Retinal pigment epithelial cell (primary cell): ENCODE measurements around the gene SS18L1.

Source experiments
- DNase-seq: peaks from one replicate; pipeline ENCODE4 v3.0.0-alpha.2; 2010; ENCODE audit warnings: low read depth
- H3K4me3 ChIP-seq: 2 replicates; pipeline ENCODE4 v1.5.1; 2011; ENCODE audit warnings: mild to moderate bottlenecking, low read length, control low read depth, moderate library complexity
- CTCF ChIP-seq: conservative IDR thresholded peaks from 2 replicates; pipeline ENCODE4 v1.5.1; 2011; ENCODE audit warnings: low read depth, low read length, control low read depth, inconsistent platforms

SS18L1 gene

GRCh38 chr20:62128502-62128901, 15.1 kb upstream of the SS18L1 start:
- no peak overlapping the region for H3K4me3 ChIP-seq
- TF ChIP-seq CTCF = no peak
- DNase-seq = no peak

GRCh38 chr20:62129731-62130531, 13.6 kb upstream of the SS18L1 start:
- no peak for DNase-seq
- H3K4me3 ChIP-seq = no peak overlapping the region
- no peak for TF ChIP-seq CTCF

- H3K4me3 ChIP-seq = no peak overlapping the region
- TF ChIP-seq CTCF = no peak
- no peak for DNase-seq
These were observed 11.8 kb upstream of the SS18L1 start for GRCh38 chr20:62131560-62132320.

- TF ChIP-seq CTCF = no peak
- H3K4me3 ChIP-seq = no peak overlapping the region
- no peak for DNase-seq
These were observed 11.1 kb upstream of the SS18L1 start for GRCh38 chr20:62132421-62132820.

GRCh38 chr20:62133051-62133845, 10.3 kb upstream of the SS18L1 start:
- H3K4me3 ChIP-seq = no peak overlapping the region
- no peak for DNase-seq
- TF ChIP-seq CTCF = no peak

GRCh38 chr20:62133864-62134263, 9.7 kb upstream of the SS18L1 start:
- peak; percentile 20 for TF ChIP-seq CTCF
- no peak for DNase-seq
- H3K4me3 ChIP-seq = no peak overlapping the region
